SW480 (cell line): ENCODE data around the gene UBE2E1.

Experiments
- DNase-seq: peaks from one replicate; pipeline ENCODE4 v3.0.0-alpha.2; 2016; ENCODE audit warnings: low spot score

UBE2E1 gene

DNA sequence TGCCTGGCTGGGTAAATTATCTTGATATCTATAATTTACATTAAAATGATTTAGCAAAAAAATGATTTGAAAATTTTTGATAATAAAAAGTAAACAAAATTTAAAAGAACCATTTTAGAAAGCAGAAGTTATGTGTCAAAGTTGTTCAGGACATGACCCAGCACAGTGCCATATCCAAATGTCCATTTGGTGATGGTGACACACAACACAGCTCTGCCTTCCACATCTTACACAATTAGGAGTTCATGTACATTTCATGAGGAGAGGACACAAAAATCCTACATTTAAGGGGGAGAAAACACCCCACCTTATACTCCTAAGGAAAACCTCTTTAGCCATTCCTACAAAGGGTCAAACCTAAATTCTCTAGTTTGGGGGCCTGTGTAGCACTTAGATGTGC lies 10.7 kb upstream of the UBE2E1 start:
- DNase-seq, result no peak

DNA sequence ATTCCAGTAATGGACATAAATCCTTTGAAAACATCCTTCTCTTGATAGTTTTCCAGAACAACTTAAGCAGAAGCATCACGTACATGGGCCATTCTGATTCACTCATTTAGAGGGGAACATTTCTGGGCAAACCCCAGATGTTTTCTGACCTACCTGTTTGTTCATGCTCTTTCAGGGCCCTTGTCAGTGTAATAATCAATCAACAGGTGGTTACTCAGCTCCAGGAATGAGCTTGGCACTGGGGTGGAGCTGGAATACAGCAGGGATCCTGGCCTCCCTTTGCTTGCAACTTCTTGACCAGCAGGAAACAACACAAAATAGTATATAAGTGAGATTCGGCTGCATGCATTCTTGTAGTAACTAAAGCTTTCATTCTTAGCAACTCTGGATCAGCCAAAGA lies 9.2 kb upstream of the UBE2E1 start:
- DNase-seq, result no peak

DNA sequence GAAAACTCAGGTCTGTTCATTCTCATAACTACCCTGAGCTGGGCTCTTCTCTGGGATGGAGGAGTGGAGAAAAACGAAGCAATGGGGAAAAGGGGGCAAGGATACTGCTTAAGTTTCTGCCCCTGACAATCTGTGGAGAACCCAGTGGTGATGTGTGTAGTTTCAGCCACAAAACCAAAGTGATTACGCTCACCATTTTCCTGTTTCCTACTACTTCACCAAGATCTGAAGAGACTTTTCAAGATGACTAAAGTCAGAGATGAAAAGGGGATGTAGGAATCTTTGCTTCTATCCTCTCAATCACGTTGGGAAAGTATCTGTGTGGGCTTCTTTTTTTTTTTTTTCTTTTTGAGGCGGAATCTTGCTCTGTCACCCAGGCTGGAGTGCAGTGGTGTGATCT lies 8.3 kb upstream of the UBE2E1 start:
- DNase-seq, result no peak

DNA sequence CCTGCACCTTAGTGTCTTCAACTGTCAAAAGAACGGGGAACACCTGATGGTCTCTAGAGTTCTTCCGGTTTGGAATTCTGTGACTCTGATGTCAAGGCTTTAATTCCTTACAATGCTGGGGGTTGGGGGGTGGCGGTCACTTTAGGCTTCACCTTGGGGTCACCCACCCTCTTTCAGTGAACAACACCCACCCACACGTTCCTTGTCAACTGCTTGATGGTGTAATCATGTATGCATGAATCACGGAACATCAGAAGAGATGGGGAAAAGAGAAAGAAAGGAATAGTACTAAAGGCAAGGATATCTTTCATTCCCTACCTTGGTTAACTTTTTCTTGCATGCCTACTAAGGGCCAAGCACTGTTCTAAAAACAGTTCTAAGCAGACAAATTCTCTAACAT lies 7.3 kb upstream of the UBE2E1 start:
- DNase-seq, result no peak

DNA sequence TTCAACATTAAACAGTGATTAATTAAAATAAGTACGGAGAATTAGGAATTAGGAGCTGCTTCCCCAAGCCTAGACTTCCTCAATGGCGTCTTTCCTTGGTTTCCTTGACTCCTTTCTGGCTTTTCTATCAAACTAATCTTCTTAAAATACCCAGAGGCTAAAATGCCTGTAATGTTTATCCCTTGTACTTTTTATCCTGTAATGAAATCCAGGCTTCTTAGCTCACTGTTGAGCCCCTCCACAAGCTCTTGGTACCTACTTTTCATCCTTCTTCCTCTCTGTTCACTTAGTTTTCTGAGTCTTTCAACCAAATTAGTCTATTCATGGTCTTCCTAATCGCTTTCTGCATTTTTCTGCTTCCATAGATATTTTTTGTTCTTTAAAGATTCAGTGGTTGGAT lies 6.9 kb upstream of the UBE2E1 start:
- DNase-seq, result no peak

DNA sequence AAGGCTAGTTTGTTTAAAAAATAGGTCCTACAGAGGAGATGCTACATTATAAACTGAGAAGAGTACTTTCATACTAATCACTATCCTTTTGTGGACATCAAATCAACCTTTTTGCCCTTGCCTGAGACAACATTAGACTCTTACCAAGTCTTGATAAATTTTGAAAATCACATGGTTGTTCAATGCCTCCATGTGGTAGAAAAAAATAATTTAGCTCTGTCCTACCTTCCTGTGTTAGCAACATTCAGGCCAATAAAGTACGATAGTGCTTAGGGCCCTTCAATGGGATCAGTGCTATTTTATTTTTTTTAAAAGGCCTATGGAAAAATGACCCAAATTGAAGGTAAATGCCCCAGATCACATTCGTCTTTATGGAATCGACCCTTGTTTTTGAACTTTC lies 5.0 kb upstream of the UBE2E1 start:
- no peak for DNase-seq

DNA sequence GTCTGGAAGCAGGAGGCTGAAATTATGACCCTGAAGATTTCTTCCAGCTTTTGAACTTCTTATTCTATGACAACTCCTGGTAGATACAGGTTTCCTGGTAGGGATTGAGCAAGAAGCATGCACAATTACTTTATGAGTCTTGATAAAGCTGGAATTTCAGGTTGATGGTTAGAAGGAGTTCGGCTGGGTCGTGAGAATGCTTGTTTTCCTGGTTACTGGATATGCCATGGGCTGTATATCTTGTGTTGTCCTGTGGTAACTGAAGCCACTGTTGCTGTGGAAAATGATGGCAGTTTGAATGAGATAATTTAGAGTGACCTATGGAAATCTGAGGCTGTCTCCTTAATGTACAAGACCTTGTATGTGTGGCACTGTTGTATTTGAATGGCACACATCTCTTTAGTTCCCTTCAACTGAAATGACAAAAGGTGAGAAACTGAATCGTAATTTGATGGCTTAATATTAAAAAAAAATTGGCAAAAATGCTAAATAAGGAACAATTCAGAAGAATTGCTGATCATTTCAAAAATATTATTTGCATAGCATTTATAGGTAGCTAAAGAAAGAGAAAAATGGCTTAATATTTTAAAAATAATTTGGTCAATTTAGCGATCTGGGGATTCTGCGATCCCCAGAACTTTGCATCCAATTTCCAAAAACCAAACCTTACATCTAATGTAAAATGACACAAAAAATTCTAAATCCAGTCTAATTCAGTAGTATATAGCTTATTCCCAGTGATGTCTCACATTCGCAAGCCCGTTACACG lies 1.1 kb upstream of the UBE2E1 start:
- no peak for DNase-seq

DNA sequence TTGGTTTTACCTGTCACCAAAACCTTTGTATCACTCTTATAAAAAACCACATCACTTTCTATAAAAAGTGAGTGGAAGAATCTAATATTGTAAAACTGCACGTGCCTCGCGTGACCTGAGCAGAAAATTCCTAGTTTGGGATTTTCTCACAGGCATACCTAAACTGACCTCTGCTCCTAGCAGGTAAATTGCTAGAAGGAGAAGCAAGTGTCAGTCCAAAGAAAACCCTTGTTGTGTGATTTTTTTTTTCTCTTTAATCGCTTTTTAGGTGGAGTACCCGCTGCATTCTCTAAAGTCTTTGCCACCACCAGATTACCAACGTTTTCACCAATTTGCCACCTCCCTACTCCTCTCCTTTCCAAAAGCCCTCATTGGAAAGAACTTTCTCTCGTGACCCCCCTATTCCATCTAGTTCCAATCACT lies 534 bp upstream of the UBE2E1 start:
- DNase-seq, result no peak

DNA sequence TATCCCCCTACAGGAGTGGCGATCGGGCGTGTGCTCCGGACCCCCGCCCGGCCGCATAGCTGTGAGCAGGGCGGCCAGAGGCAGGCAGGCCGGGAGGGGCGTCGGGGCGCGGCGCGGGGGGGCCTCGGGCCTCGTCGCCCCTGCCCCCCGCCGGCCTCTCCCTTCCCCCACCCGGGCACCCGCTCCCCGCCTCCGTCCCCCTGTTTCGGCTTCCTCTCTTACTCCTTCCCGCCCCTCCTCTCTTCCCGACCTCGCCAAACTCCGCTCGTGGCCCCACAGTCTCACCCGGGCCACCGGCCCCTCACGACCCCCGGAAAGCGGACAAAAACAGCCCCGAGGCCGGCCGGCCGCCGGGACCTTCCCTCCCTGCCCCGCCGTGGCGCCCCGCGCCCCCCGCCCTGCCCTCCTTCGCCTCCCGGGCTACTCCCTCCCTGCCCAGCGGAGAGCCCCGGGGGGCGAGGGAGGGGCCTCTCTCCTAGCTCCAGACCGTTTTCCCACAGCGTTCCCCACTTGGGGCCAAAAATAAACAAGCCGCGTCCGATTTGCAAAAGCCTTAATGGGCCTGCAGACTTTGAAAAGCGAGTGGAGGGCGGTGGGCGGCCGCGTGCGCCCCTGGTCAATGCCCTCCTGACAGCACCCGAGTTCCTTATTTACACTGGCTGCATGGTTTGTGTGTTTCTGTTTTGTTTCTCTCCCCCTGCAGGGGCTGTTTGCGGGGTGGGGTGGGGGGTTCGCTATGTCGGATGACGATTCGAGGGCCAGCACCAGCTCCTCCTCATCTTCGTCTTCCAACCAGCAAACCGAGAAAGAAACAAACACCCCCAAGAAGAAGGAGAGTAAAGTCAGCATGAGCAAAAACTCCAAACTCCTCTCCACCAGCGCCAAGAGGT lies 1.0 kb downstream of the UBE2E1 start:
- no peak for DNase-seq

DNA sequence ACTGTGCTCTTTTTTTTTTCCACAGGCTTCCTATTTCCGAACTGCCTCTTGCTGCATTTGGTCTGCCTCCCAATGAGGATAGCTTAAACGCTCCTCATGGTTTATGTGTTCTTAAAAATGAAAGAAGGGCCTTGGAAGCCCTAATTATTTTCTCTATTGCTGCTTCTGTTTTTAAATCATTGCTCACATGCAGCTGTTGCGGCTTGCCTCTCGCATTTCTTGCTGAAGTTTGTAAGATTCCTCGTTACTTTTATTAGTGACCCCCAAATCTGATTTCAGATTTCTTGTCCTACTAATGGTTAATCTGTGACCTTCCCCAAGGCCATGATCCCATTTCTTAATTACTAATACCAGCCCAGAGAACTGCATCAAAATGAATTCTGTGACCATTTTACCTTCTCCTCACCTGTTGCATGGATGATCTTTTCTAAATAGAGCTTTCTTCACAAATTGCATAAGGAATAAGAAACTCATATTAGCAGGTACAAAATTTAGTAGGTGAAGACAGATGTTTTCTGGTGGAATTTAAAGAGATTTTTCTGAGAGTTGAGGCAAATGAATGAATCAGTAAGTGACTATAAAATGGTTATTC lies 1.8 kb downstream of the UBE2E1 start:
- DNase-seq, result peak; percentile 32

DNA sequence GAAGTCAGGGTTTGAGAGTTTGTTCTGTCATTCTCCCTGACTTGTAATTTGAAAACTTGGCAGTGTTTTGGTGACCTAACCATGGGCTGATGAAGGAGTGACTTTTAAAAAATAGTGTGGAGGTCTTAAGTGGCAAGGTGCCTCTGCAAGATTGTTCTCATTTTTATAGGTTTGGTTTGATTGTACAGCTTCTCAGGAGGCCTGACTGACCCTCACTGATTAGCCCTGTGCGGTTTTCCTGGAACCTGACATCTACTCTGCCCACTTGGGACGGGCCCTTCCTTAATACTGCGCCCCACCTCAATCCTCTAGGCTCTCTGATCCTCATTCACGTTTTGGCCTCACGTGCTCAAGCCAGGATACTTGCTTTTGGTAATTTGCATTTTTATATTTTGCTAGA lies 2.8 kb downstream of the UBE2E1 start:
- no peak for DNase-seq

DNA sequence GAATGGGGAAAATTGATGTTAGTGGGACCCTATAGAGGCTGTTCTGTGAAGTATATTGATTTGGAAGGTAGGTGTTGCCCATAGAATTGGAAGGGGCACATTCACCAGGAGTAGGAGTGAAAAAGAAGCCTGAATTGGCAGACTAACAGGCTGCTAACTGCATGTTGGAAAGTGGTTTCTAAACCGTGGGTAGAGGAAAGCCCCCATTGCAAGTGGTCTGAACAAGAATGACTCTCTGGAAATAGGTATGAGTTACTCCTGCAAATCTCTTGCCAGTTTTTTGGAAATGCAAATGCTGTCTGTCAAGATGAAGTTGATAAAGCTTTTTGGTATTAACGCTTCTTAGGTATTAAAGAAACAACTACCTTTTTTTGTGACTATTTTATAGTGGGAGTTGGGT lies 3.5 kb downstream of the UBE2E1 start:
- no peak for DNase-seq

DNA sequence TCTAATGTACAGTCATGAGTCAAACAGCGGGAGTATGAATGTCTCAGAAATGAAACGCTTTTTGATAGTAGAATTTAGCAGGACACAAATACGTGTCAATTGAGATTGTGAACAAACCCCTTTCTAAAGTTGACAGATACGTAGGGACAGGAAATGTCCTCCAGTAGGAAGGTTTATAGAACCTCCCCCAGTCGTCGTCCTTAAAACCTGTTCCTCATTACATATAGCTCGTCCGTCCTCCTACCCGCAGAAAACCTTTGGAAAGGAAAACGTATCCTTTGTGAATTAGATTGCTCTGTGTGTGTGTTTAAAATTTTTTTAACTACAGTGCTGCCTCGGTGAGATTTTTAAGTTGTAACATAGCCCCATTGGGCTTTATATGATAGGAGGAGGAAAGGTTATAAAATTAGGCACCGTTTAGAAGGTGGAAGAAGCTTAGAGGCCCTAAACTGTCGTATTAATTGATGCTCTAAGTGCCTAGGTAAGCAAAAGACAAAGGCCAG lies 4.1 kb downstream of the UBE2E1 start:
- no peak for DNase-seq

DNA sequence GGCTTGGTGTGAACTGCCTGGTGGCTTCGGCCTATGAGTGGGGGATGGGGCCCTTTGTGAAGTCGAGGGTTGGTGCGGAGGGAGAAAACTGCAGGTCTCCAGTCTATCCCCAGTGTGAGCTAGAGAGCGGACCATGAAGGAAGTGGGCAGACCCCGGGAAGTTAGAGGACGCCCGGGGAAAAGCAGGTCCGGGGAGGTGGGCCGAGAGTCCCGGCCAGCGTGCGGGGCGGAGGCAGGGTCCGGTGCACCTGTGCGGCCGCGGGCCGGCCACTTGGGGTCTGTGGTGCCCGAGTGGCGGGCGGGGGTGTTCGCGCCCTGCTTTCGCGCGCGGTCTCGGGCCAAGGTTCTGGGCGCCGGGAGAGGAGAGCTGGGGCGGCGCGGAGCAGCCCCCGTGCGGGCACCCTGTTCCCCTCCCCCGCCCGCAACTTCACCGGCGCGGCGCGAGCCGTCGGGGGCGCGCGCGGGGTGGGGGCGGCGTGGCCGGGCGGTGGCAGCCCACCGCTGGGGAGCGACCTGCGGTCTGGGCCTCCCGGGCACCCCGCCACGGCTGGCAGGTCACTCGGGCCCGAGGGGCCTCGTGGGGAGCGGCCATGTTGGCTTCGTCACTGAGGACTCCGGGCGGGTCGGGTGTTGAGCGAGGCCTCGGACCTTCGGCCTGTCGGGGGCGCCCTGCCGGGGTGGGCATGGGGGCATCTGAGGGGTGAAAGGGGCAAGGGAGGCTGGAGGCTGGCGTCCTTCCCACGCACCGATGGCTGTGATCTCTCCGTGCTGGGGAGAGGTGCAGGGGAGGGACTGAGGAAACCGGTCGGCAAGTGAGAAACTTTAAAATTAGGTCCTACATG lies 4.8 kb downstream of the UBE2E1 start:
- DNase-seq, result peak; percentile 75

DNA sequence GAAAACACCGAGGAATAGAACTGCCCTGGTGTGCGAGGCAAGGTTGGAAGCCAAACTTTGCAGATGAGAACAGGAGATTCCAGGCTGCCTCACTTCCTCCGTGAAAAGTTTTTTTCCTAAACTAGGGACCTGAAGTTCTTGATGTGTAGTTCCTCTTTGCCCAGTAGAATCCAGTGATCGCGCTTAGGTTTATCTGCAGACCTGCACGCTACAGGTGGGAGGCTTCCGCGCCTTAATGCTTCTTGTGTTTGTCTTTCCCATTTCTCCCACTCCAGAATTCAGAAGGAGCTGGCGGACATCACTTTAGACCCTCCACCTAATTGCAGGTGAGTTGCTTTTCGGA lies 5.4 kb downstream of the UBE2E1 start:
- peak; percentile 42 for DNase-seq

DNA sequence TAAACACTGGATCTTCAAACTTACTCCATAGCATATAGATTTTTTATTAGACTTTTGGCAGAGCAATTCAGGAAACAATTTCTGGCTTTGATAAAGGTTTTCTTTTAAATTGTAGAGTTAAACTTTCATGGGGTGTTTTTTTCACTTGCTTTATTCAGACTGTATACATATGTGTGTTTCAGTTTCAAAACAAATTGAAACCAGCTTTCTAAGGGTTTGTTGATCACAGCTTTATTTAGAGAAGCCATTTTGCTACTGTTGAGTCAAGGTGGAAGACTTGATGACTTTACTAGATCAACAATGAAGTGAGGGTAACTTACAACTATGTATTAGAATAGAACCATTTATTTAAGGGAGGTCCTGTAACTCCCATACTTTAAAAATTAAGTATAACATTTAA lies 6.2 kb downstream of the UBE2E1 start:
- no peak for DNase-seq

DNA sequence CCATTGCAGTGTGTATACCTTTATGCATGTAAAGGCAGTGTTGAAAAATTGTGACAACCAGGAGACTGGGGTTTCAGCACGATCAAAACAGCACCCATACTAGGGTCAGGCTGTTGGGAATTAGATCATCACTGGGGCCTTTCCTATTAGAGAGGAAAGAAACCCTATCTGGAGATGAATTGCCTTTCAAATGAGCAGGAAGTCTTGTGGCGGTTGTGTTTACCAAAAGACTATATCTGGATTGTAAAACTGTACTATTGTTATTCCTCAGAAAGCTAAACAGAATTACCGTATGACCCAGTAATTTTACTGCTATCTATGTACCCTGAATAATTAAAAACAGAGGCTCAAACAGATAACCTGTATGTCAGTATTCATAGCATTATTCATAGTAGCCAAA lies 10.1 kb downstream of the UBE2E1 start:
- no peak for DNase-seq

DNA sequence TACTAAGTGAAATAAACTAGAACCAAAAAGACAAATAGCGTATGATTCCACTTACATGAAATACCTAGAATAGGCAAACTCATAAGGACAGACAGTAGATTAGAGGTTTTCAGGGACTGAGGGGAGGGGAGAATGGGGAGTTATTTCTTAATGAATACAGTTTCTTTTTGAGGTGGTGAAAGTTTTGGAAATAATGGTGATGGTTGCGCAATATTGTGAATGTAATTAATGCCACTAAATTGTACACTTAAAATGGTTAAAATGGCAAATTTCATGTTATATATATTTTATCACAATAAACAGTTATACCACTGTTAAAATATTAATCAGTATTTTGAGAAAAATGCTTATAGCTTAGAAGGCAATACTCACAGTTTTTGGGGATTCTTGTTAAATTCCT lies 11.0 kb downstream of the UBE2E1 start:
- no peak for DNase-seq

DNA sequence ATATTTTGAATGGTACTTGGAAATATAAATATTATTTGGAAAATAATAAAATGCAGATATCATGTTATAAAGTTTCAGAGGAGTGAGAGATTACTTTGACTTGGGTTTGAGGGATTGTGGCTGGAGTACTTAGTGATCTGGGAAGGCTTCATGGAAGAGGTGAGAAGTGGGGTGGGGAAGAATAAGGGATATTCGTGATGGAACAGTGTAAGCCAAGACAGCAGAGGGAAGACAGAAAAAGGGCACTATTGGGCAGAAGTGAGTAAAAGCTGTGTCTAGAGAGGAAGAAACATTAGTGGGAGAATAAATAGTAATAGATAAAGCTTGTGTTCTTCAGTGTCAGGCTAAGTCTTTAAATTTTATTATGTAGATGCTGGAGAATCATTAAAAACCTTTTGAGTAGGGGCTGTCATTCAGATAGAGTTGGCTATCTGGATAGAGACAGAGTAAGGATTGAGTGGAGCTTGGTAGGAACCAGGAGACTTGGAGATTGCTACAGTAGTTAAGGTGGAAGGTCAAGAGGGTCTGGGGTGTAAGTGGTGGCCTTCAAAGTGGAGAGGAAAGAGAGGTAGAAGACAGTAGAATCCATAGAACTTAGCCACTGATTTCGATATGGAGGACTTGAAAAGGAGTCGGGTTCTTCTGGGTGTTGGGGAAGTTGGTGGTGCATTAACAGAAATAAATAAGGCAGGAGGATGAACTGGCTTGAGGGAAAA lies 11.9 kb downstream of the UBE2E1 start:
- no peak for DNase-seq

DNA sequence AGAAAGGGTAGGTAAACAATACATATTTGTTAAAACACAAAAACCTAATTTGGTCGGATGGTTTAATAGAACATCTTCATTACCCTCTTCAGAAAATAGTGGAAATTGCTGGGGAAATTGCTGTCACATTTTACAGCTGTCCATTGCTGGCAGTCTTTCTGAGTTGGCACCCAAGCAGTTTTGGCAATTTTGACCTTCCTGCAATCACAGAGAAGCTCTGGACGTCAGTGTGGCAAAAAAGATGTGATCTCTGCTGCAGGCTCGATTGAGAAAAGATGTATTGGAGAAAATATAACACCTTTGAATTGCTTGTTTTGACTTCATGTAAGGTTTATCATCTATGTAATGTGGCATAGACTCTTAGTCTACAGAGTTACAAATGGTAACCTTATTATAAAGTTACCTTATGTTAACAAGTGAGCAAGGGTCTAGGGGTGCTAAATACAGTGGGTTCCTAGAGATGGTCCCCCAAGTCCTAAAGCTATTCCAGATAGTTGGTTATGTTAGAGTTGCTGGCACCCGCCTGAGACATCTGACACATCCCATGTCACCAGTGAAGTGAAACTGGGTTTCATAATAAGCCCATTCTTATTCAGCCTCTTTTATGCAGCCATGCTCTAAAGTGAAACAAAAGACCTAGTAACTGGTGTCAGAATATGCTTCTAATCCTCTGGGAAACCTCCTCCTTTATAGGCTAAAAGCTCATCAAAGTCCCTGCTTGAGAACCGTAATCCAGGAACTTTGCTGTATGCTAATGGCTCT lies 14.0 kb downstream of the UBE2E1 start:
- DNase-seq, result no peak

DNA sequence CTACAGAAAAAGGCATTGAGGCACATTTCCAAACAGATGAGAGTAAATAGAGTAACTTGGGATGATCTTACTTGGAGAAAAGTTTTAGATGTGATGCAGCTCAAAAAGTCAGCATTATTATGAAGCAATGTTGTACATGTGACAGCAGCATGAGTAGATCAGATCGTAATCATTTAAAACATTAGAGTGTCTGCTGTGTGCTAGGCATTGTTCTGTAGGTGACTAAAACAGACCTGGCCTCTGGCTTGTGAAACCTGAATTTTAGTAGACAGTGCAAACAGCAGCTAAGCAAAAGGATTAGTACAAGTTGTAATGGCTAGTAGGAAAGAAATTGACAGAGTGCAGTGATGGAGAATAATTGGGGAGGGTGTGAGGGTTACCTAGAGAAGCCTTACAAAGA lies 15.1 kb downstream of the UBE2E1 start:
- DNase-seq, result no peak
